Thyroid gland (tissue), 4 donors: ENCODE results near the gene EPB41L1. TPM values are rescaled to one million over a fixed set of nuclear protein-coding genes. Genes with fewer than 3 reads are reported as not detected.

Experiments
- DNase-seq, 2 donors: peaks; one replicate each; pipeline ENCODE4 v3.0.0-alpha.2; 2019
- H3K27ac ChIP-seq, 3 donors: fragments of 200-600 bp; sonication (generic); 1 replicate in 2 of 3; 2 replicates in 1 of 3; pipeline ENCODE4 v1.5.1; 2016 to 2019; ENCODE audit warnings: mild to moderate bottlenecking in 1 of 3, moderate library complexity in 1 of 3
- H3K27me3 ChIP-seq: fragments of 200-600 bp; sonication (generic); one replicate; pipeline ENCODE4 v1.5.1; 2019
- H3K36me3 ChIP-seq, 2 donors: fragments of 200-600 bp; sonication (generic); one replicate each; pipeline ENCODE4 v1.5.1; 2016 to 2019
- H3K4me1 ChIP-seq, 2 donors: fragments of 200-600 bp; sonication (generic); one replicate each; pipeline ENCODE4 v1.5.1; 2017 to 2019
- H3K4me3 ChIP-seq, 3 donors: fragments of 200-600 bp; sonication (generic); replicated peaks in 1 of 3; 1 replicate in 2 of 3; 2 replicates in 1 of 3; pipeline ENCODE4 v1.5.1; 2016; ENCODE audit warnings: mild to moderate bottlenecking in 1 of 3
- H3K9me3 ChIP-seq: fragments of 200-600 bp; sonication (generic); one replicate; pipeline ENCODE4 v1.5.1; 2017
- CTCF ChIP-seq, 6 experiments: fragments of 200-600 bp in 3 of 6; fragments of 450-650 bp in 3 of 6; sonication (generic) in 3 of 6; IDR thresholded peaks; one replicate each; pipeline ENCODE4 v1.5.1; 2016 to 2019; ENCODE audit warnings: antibody characterized with exemption in 6 of 6, mild to moderate bottlenecking in 2 of 6, inconsistent platforms in 1 of 6, moderate library complexity in 1 of 6
- POLR2A ChIP-seq, 2 donors: fragments of 450-650 bp; IDR thresholded peaks; one replicate each; pipeline ENCODE4 v1.6.1; 2017; ENCODE audit warnings: antibody characterized with exemption in 2 of 2, mild to moderate bottlenecking in 2 of 2, moderate library complexity in 1 of 2
- WGBS, 2 donors: methylation state at CpG; one replicate each; pipeline ENCODE4 v1.1.5; 2017; 5-methylcytosine and 5-hydroxymethylcytosine counted together
- intact Hi-C: fragments of 100-400 bp; cut with DNase I; formaldehyde crosslinking; loops from one replicate; pipeline ENCODE4 v1.15.1; 2023
- total RNA-seq, 4 donors: library from RNA; depleted of rRNA; stranded (reverse); fragments of >200 nt; gene quantifications; one replicate each; pipeline ENCODE4 v1.2.3, GENCODE V29; 2016

EPB41L1 gene
- total RNA-seq, 4 donors from 2014 or later, result 15.4 to 75.2 (median 42.3) TPM

DNA sequence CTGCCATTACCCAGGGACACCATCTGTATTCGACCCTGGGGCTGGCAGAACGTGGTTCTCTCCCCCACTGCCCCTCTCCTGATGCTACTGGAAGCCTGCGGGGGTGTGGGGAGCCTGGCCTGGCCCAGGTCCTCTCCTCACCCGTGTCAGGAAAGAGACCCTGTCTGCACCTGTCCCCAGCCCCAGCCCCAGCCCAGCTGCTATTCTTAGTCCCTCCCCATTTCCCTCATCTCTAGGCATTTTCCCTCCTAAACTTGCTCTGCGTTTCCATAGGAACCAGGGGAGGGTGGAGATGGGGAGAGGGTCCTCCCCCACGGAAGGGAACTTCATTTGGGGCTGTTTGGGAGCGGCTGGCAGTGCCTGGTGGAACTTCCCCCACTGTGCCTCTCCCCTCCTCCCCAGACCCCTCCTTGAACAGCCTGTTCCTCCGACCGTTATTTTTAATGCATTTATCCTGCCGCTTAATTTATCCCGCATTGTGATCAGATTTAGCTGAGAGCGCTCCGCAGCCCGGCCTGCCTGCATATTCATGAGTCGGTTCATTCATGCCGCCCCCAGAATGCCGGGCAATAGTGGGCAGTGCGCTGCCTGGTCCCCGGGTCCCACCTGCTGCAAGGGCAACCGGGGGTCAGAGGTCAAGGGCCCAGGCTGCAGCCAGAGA is 119.8 kb downstream of the EPB41L1 start:
- H3K4me1 ChIP-seq, result no peaks in the 10 kb centered on the region
- DNase-seq, result no peak
- WGBS, 2 donors, result 44 to 59% methylated on average over 20 of the region's 20 CpGs
- no peak overlapping the region for H3K4me3 ChIP-seq
- TF ChIP-seq CTCF (IDR thresholded peaks at IDR 0.05) (no peak), POLR2A (IDR thresholded peaks at IDR 0.05) (no peak)
- H3K27me3 ChIP-seq, result no peaks in the 10 kb centered on the region
- H3K9me3 ChIP-seq, result no peaks in the 10 kb centered on the region
- intact Hi-C loops, result no loop called here
- no peaks in the 10 kb centered on the region for H3K36me3 ChIP-seq
- no peak overlapping the region for H3K27ac ChIP-seq

- Histone ChIP-seq H3K27ac (no peak overlapping the region), H3K27me3 (no peaks in the 10 kb centered on the region), H3K4me3 (no peak overlapping the region), H3K4me1 (no peaks in the 10 kb centered on the region), H3K36me3 (no peaks in the 10 kb centered on the region), H3K9me3 (no peaks in the 10 kb centered on the region)
- intact Hi-C loops, result no loop called here
- no peak for TF ChIP-seq CTCF (IDR thresholded peaks at IDR 0.05)
- no peak for TF ChIP-seq POLR2A (IDR thresholded peaks at IDR 0.05)
- DNase-seq, result no peak
- WGBS, 2 donors, result 53 to 89% methylated on average over 3 to 5 of the region's 5 CpGs
Observed at GRCh38 chr20:36275011-36275410, 120.5 kb downstream of the EPB41L1 start.

- intact Hi-C loops, result no loop called here
Observed at GRCh38 chr20:36275441-36276189, 121.1 kb downstream of the EPB41L1 start.

DNA sequence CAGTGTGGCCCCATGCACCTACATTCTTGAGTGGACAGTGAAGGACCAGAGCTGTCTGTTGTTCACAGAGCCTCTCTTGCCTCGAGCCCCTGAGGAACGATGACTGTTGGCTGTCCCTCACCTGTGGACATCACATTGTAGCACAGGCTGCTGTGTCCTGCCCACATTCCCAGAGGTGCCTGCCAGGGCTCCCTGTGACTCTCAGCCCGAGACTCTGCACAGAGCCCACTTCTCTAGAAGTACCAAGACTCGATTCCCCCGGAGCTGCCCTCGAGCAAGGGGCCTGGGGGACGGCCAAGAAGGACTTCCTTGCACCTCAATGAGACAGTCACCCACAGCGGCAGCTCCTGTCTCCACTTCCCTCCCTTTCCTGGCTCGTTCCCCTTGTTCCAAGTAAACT is 123.0 kb downstream of the EPB41L1 start:
- H3K4me3 ChIP-seq, result no peak overlapping the region
- no peaks in the 10 kb centered on the region for H3K4me1 ChIP-seq
- H3K9me3 ChIP-seq, result no peaks in the 10 kb centered on the region
- H3K36me3 ChIP-seq, result no peaks in the 10 kb centered on the region
- no peak overlapping the region for H3K27ac ChIP-seq
- no peak for TF ChIP-seq POLR2A (IDR thresholded peaks at IDR 0.05)
- TF ChIP-seq CTCF (IDR thresholded peaks at IDR 0.05), result no peak
- 53 to 61% methylated on average over 7 to 8 of the region's 9 CpGs for WGBS, 2 donors
- H3K27me3 ChIP-seq, result no peaks in the 10 kb centered on the region
- DNase-seq, result no peak
- intact Hi-C loops, result no loop called here

More at GRCh38 chr20:36275441-36276189, 121.1 kb downstream of the EPB41L1 start:
- WGBS, 2 donors, result 76 to 84% methylated on average over 12 of the region's 12 CpGs
- H3K27ac ChIP-seq, result no peak overlapping the region
- no peak overlapping the region for H3K4me3 ChIP-seq
- H3K36me3 ChIP-seq, result no peaks in the 10 kb centered on the region
- TF ChIP-seq CTCF (IDR thresholded peaks at IDR 0.05) (no peak), POLR2A (IDR thresholded peaks at IDR 0.05) (no peak)
- H3K4me1 ChIP-seq, result no peaks in the 10 kb centered on the region
- no peak for DNase-seq
- H3K9me3 ChIP-seq, result no peaks in the 10 kb centered on the region
- no peaks in the 10 kb centered on the region for H3K27me3 ChIP-seq

- Histone ChIP-seq H3K27ac (no peak overlapping the region), H3K36me3 (no peaks in the 10 kb centered on the region), H3K27me3 (no peaks in the 10 kb centered on the region), H3K9me3 (no peaks in the 10 kb centered on the region), H3K4me1 (no peaks in the 10 kb centered on the region), H3K4me3 (no peak overlapping the region)
- DNase-seq, result no peak
- TF ChIP-seq POLR2A (IDR thresholded peaks at IDR 0.05) (no peak), CTCF (IDR thresholded peaks at IDR 0.05) (no peak)
- WGBS, 2 donors, result 79 to 89% methylated on average over 5 of the region's 5 CpGs
- intact Hi-C loops, result no loop called here
Observed at GRCh38 chr20:36279362-36279761, 124.8 kb downstream of the EPB41L1 start.
